ENCODE results near the gene DIPK1C.

DNA sequence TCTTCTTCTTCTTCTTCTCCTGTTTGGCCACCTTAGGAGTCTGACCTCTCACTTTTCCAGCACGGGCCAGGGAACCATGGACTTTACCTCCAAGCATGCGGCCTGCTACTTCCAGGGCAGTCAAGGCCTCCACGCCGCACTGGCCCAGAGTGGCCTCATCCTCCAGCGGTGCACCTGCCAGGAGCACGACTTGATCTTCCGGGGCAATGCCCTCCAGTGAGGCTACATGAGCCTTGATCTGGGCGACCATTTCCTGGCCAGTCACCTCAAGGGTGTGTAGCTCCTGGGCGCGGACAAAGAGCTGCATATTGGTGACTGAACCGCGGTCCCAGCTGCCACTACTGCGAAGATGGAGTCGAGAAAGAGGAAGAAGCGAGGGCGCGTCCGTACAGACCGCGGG, 67.1 kb downstream of the DIPK1C start:
- TF ChIP-seq, protein P1, sequence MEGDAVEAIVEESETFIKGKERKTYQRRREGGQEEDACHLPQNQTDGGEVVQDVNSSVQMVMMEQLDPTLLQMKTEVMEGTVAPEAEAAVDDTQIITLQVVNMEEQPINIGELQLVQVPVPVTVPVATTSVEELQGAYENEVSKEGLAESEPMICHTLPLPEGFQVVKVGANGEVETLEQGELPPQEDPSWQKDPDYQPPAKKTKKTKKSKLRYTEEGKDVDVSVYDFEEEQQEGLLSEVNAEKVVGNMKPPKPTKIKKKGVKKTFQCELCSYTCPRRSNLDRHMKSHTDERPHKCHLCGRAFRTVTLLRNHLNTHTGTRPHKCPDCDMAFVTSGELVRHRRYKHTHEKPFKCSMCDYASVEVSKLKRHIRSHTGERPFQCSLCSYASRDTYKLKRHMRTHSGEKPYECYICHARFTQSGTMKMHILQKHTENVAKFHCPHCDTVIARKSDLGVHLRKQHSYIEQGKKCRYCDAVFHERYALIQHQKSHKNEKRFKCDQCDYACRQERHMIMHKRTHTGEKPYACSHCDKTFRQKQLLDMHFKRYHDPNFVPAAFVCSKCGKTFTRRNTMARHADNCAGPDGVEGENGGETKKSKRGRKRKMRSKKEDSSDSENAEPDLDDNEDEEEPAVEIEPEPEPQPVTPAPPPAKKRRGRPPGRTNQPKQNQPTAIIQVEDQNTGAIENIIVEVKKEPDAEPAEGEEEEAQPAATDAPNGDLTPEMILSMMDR (IDR thresholded peaks at IDR 0.05) = no peak
- TF ChIP-seq POLR2A (IDR thresholded peaks at IDR 0.05) (no peak), EP300 (IDR thresholded peaks at IDR 0.05) (no peak)

All from gastroesophageal sphincter (tissue), 3 donors.